ENCODE results near the gene MKKS.

Gene MKKS

DNA sequence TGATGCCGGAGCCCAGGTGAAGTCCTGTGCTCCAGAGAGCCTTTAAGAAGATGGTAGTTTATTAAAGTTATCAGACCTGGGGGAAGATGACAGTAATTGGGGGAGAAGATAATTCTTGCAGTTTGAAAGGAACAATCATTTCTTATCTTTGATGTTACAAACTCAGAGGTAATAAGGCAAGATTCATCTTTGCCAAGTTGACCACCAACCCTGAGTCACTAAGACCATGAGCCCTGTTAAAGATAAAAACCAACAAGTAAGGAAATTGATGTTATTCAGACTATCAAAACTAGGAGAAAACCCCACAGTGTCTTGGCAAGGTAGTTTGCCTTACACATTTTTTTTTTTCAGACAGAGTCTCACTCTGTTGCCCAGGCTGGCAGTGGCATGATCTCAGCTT is 73.1 kb downstream of the MKKS start:
- Histone ChIP-seq H3K9ac (ENCODE audit: low read depth, low read length) (no peak overlapping the region), H3K9me3 (ENCODE audit: control insufficient read depth, insufficient read depth, low read length) (no peaks in the 10 kb centered on the region), H3K4me1 (ENCODE audit: control insufficient read depth, insufficient read depth, low read length) (no peaks in the 10 kb centered on the region), H3K36me3 (ENCODE audit: control insufficient read depth, insufficient read depth, low read length) (no peaks in the 10 kb centered on the region), H3K4me3 (ENCODE audit: low read depth, low read length) (no peak overlapping the region), H3K27me3 (ENCODE audit: control insufficient read depth, insufficient read depth, low read length) (no peaks in the 10 kb centered on the region)

GRCh38 chr20:10359621-10360040 is 74.4 kb downstream of the MKKS start:
- no peak overlapping the region for H3K9ac ChIP-seq (ENCODE audit: low read depth, low read length)
- no peaks in the 10 kb centered on the region for H3K4me1 ChIP-seq (ENCODE audit: control insufficient read depth, insufficient read depth, low read length)
- no peaks in the 10 kb centered on the region for H3K36me3 ChIP-seq (ENCODE audit: control insufficient read depth, insufficient read depth, low read length)
- no peaks in the 10 kb centered on the region for H3K9me3 ChIP-seq (ENCODE audit: control insufficient read depth, insufficient read depth, low read length)
- H3K27me3 ChIP-seq (ENCODE audit: control insufficient read depth, insufficient read depth, low read length): no peaks in the 10 kb centered on the region
- no peak overlapping the region for H3K4me3 ChIP-seq (ENCODE audit: low read depth, low read length)

DNA sequence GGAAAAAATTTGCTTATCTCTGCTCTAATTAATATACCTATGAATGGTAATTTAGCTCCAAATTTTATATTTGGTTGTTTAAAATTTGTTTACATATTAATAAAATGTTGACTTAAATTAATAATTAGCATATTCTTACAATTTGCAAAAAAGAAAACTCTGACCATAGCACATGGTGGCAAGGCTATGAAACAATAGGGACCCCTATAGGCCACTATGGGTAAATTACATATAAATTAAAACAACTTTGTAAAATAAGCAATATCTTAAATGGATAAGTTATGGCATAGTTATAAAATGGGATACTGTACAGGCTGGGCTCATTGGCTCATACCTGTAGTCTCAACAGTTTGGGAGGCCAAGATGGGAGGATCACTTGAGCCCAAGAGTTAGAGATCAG is 76.0 kb downstream of the MKKS start:
- H3K9me3 ChIP-seq (ENCODE audit: control insufficient read depth, insufficient read depth, low read length): no peaks in the 10 kb centered on the region
- no peak overlapping the region for H3K9ac ChIP-seq (ENCODE audit: low read depth, low read length)

GRCh38 chr20:10357061-10357708 is 76.8 kb downstream of the MKKS start:
- H3K36me3 ChIP-seq (ENCODE audit: control insufficient read depth, insufficient read depth, low read length): no peaks in the 10 kb centered on the region
- H3K9ac ChIP-seq (ENCODE audit: low read depth, low read length): no peak overlapping the region
- no peaks in the 10 kb centered on the region for H3K27me3 ChIP-seq (ENCODE audit: control insufficient read depth, insufficient read depth, low read length)
- peaks cover 14% of the 10 kb centered on the region for H3K4me1 ChIP-seq (ENCODE audit: control insufficient read depth, insufficient read depth, low read length)
- H3K4me3 ChIP-seq (ENCODE audit: low read depth, low read length): no peak overlapping the region
- H3K9me3 ChIP-seq (ENCODE audit: control insufficient read depth, insufficient read depth, low read length): no peaks in the 10 kb centered on the region

More for the DNA sequence above, 76.0 kb downstream of the MKKS start:
- H3K4me3 ChIP-seq (ENCODE audit: low read depth, low read length): no peak overlapping the region
- no peaks in the 10 kb centered on the region for H3K27me3 ChIP-seq (ENCODE audit: control insufficient read depth, insufficient read depth, low read length)
- H3K4me1 ChIP-seq (ENCODE audit: control insufficient read depth, insufficient read depth, low read length): peaks cover 8% of the 10 kb centered on the region
- H3K36me3 ChIP-seq (ENCODE audit: control insufficient read depth, insufficient read depth, low read length): no peaks in the 10 kb centered on the region

DNA sequence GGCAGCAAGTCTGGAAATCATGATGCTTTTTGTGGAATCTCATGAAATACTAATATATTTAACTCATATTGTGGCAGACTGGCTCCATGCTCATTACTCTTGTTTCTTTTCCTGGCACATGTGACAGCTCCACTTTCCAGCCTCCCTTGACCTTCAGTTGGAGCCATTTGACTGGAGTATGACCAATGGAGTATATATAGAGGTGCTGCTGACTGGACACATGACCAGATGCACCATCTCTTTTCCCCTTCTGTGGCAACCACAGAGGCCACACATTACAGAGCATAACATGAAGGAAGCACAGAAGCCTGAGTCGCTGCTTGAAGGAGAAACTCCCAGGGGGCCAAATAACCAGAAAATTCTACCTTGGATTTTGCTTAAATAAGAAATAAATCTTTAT is 77.4 kb downstream of the MKKS start:
- Histone ChIP-seq H3K9ac (ENCODE audit: low read depth, low read length) (no peak overlapping the region), H3K36me3 (ENCODE audit: control insufficient read depth, insufficient read depth, low read length) (no peaks in the 10 kb centered on the region), H3K4me3 (ENCODE audit: low read depth, low read length) (no peak overlapping the region), H3K4me1 (ENCODE audit: control insufficient read depth, insufficient read depth, low read length) (peaks cover 14% of the 10 kb centered on the region), H3K9me3 (ENCODE audit: control insufficient read depth, insufficient read depth, low read length) (no peaks in the 10 kb centered on the region), H3K27me3 (ENCODE audit: control insufficient read depth, insufficient read depth, low read length) (no peaks in the 10 kb centered on the region)

GRCh38 chr20:10352934-10353824 is 80.8 kb downstream of the MKKS start:
- Histone ChIP-seq H3K4me3 (ENCODE audit: low read depth, low read length) (no peak overlapping the region), H3K9ac (ENCODE audit: low read depth, low read length) (no peak overlapping the region), H3K4me1 (ENCODE audit: control insufficient read depth, insufficient read depth, low read length) (peaks cover 20% of the 10 kb centered on the region), H3K36me3 (ENCODE audit: control insufficient read depth, insufficient read depth, low read length) (no peaks in the 10 kb centered on the region), H3K9me3 (ENCODE audit: control insufficient read depth, insufficient read depth, low read length) (no peaks in the 10 kb centered on the region), H3K27me3 (ENCODE audit: control insufficient read depth, insufficient read depth, low read length) (no peaks in the 10 kb centered on the region)
